Ectodermal cell (in vitro differentiated cells): ENCODE data around the gene SPEG.

Experiments used
- H3K27ac ChIP-seq: 2 replicates; pipeline ENCODE4 v1.7.0; 2013; ENCODE audit warnings: mild to moderate bottlenecking, low read depth, low read length; ENCODE audit not compliant: insufficient read depth, poor library complexity, severe bottlenecking
- H3K27me3 ChIP-seq: 2 replicates; pipeline ENCODE4 v1.7.0; 2013; ENCODE audit warnings: mild to moderate bottlenecking, low read length; ENCODE audit not compliant: insufficient read depth, control insufficient read depth, poor library complexity, severe bottlenecking
- H3K36me3 ChIP-seq: one replicate; pipeline ENCODE4 v1.7.0; 2013; ENCODE audit warnings: low read length; ENCODE audit not compliant: control insufficient read depth, insufficient read depth
- H3K4me1 ChIP-seq: one replicate; pipeline ENCODE4 v1.7.0; 2013; ENCODE audit warnings: low read length; ENCODE audit not compliant: control insufficient read depth, insufficient read depth
- H3K4me3 ChIP-seq: 2 replicates; pipeline ENCODE4 v1.7.0; 2013; ENCODE audit warnings: low read depth, low read length, control low read depth; ENCODE audit not compliant: insufficient read depth
- H3K9me3 ChIP-seq: 2 replicates; pipeline ENCODE4 v1.7.0; 2013; ENCODE audit warnings: mild to moderate bottlenecking, low read length, moderate library complexity; ENCODE audit not compliant: control insufficient read depth
- WGBS, 2 experiments: methylation state at CpG; one replicate each; pipeline ENCODE4 v1.1.7; 2013; ENCODE audit warnings: missing lambda C conversion rate in 2 of 2; 5-methylcytosine and 5-hydroxymethylcytosine counted together

SPEG gene

DNA sequence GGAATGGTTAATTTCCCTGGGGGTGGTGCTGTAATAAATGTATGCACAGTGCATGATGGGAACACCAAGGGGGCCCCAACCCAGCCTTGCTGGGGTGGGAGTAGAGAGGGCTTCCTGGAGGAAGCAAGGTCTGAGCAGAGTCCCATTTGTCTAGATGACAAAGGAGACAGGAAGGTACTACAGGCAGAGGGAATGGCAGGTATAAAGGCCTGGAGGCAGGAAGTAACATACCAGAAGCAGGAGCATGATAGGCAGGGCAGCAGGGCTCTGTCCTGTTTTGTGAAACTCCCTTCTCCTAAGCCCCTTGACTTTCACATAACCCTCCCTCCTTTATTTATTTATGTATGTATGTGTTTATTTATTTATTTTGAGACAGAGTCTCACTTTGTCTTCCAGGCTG is 68.0 kb downstream of the SPEG start:
- Histone ChIP-seq H3K27me3 (peaks cover 9% of the 10 kb centered on the region), H3K4me3 (no peak overlapping the region), H3K27ac (no peak overlapping the region), H3K9me3 (no peaks in the 10 kb centered on the region), H3K36me3 (no peaks in the 10 kb centered on the region), H3K4me1 (peaks cover 25% of the 10 kb centered on the region)

DNA sequence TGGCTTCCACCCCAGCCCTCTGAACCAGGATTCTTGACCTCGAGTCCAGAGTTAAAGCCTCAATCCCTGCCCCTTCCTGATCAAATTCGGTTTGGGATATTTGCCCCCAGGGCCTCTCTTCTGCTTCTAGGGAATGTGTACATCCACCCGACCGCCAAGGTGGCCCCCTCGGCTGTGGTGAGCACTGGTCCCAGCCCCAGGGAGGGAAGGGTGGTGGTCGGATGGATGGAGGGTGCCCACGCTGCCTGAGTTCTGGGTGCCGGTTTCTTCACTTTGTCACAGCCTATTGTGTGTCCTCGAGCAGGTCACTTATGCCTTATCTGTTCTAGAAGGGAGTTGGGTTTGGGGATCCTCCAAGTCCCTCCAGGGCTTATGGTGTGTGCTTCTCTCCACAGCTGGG is 70.9 kb downstream of the SPEG start:
- H3K9me3 ChIP-seq = no peaks in the 10 kb centered on the region
- no peak overlapping the region for H3K27ac ChIP-seq
- no peaks in the 10 kb centered on the region for H3K27me3 ChIP-seq
- H3K36me3 ChIP-seq = no peaks in the 10 kb centered on the region
- no peak overlapping the region for H3K4me3 ChIP-seq
- WGBS, 2 experiments = 90 to 93% methylated on average over 9 of the region's 9 CpGs
- peaks cover 38% of the 10 kb centered on the region for H3K4me1 ChIP-seq

DNA sequence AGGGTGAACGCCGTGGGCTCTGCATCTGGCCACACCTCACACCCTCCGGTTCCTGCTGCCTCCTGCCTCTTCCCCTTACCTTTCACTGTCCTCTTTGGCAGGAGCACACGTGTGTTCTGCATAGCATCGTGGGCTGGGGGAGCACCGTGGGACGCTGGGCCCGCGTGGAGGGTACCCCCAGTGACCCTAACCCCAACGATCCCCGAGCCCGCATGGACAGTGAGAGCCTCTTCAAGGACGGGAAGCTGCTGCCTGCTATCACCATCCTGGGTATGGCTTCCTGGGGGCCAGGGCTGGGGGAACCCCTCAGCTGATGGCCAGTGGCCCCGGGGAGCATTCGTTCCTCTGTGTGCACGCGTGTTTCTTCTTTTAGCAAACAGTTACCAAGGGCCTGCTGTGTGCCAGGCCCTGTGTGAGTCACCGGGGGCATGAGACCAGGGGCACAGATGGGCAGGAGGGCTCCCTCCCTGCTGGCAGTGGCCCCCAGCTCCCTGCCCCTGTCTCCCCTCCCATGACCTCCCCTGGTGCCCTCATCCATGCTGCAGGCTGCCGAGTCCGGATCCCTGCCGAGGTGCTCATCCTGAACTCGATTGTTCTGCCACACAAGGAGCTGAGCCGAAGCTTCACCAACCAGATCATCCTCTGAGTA is 71.6 kb downstream of the SPEG start:
- peaks cover 40% of the 10 kb centered on the region for H3K4me1 ChIP-seq

DNA sequence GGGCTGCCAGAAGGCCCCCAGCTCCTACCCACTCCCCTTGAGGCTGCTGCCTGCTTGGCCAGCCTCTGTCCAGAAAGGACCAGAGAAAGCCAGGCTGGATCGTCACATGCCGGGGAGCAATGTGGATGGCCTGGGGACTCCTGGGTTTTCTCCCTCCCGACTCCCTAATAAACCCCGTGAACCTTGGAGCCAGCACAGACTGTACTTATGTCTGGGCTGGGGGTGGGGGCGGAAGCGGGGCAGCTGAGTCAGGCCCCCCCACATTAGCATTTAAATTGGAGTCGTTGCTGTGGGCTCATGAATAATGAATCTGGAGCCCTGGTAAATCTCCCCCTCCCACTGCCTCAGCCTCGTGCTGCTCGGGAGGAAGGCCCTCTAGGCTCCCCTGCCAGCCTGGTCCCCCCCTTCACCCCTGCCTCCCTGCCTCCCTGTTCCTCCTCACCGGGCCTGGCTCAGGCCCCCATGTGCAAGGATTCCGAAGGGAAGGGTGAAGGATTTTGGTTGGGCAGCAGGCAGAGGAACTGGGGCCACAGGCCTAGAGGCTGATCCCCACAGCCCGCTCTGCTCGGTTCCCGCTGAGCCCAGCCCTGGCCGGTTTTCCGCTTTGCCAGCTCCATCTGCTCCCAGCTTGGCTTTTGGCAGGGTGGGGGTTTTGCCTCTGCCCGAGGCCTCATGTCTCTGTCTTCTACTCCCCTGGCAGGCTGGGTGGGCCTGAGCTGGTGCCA is 72.3 kb downstream of the SPEG start:
- no peak overlapping the region for H3K4me3 ChIP-seq
- H3K9me3 ChIP-seq = no peaks in the 10 kb centered on the region
- H3K27me3 ChIP-seq = no peaks in the 10 kb centered on the region
- WGBS, 2 experiments = 27 to 33% methylated on average over 15 to 17 of the region's 17 CpGs
- no peaks in the 10 kb centered on the region for H3K36me3 ChIP-seq
- peaks cover 40% of the 10 kb centered on the region for H3K4me1 ChIP-seq
- H3K27ac ChIP-seq = peak overlapping the region; percentile 67

More for the DNA sequence above, 71.6 kb downstream of the SPEG start:
- 76 to 79% methylated on average over 23 of the region's 23 CpGs for WGBS, 2 experiments
- Histone ChIP-seq H3K4me3 (no peak overlapping the region), H3K27ac (peak overlapping the region; percentile 67), H3K36me3 (no peaks in the 10 kb centered on the region), H3K9me3 (no peaks in the 10 kb centered on the region), H3K27me3 (no peaks in the 10 kb centered on the region)

DNA sequence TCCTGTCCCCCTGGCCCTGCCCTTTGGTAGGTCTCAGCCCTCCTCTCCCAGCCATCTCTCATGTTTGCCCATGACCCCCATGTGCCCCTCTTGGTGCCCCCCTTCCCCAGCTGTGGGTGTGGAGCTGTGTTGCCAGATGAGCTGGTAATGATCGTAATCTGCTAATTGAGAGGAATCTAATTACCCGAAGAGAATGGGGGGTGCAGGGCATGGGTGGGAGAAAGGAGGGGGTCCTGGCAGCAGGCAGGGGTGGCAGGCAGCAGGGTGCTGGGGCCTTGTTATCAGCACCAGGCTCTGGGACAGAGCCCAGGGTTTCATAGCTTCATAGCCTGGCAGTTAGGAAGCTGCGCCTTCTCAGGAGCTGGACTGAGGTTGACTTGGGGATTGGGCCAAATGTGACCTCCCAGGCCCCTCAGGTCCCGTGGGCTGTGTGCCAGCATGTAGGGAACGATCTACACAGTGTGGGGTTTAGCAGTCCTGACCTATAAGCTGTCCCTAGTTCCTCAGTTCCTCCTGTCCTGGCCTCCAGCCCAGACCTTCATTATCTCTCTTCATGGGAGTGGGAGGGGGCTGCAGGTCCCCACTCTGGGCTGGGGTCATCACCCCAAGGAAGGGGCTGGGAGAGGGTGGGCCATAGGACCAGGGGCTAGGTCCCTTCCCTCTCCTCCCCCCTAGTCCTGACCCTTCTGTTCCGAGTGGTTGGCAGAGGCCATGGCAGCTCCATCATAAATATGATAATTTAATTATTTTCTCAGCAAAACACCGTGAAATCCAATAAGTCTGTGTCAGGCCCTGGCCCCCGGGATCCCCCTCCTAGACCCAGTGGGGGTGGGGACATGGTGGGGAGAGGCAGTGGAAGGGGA is 73.2 kb downstream of the SPEG start:
- H3K27ac ChIP-seq = peak overlapping the region; percentile 67
- peaks cover 47% of the 10 kb centered on the region for H3K4me1 ChIP-seq
- H3K36me3 ChIP-seq = no peaks in the 10 kb centered on the region
- no peak overlapping the region for H3K4me3 ChIP-seq
- H3K9me3 ChIP-seq = no peaks in the 10 kb centered on the region
- H3K27me3 ChIP-seq = peaks cover 3% of the 10 kb centered on the region
- WGBS, 2 experiments = 83 to 88% methylated on average over 7 to 8 of the region's 8 CpGs

DNA sequence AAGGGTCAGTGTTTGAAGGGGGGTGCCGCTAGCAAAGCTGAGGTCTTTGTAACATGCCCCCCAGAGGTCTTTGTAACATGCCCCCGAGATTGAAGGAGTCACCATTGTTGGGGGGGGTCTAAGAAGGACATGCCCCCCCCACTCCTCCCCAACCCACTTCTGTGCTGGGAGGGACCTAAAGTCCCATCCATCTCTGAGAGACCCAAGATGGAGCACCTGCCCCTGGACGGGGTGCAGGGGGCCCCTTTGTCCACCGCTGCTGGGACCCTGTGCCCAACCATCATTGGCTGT is 73.7 kb downstream of the SPEG start:
- Histone ChIP-seq H3K27ac (no peak overlapping the region), H3K9me3 (no peaks in the 10 kb centered on the region), H3K4me1 (peaks cover 53% of the 10 kb centered on the region), H3K36me3 (no peaks in the 10 kb centered on the region), H3K27me3 (peaks cover 9% of the 10 kb centered on the region), H3K4me3 (no peak overlapping the region)
- 70 to 82% methylated on average over 3 to 4 of the region's 4 CpGs for WGBS, 2 experiments

DNA sequence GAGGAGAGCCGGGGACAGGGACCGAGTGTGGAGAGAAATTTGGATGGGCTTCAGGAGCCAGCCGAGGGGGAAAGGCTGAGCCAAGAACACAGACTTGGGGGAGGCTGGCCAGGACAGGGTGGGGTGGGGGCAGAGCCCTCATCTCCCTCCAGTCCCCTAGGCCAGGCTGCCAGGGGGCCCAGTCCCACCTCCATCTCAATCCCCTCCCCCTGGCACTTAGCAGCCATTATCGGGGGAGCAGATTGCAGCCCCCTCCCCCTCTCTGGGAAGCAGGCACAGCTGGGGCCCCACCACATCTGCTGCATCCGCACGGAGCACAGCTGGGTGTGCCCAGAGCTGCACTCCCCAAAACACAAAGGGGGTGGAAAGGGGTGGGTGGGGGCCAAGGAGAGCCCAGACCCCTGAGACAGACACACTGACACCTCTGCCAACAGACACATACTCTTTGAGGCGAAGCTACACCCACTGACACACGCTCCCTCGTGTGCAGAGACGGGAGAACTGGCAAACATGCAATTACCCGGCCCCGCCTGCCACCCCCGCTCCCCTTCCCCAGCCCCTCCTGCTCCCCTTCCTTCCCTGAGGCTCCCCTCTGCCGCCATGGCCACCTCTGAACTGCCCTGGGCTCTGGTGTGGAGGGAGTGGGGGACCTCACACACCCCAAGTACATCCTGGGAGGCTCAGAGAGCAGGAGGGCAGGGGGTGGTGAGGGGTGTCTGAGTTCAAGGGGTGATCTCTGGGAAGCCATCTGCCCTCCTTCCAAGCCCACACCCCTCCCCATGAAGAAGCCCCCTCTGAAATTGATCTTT is 74.5 kb downstream of the SPEG start:
- 19 to 20% methylated on average over 13 to 14 of the region's 14 CpGs for WGBS, 2 experiments
- H3K4me3 ChIP-seq = no peak overlapping the region
- peaks cover 61% of the 10 kb centered on the region for H3K4me1 ChIP-seq
- H3K27ac ChIP-seq = no peak overlapping the region
- no peaks in the 10 kb centered on the region for H3K9me3 ChIP-seq
- peaks cover 17% of the 10 kb centered on the region for H3K27me3 ChIP-seq
- no peaks in the 10 kb centered on the region for H3K36me3 ChIP-seq

DNA sequence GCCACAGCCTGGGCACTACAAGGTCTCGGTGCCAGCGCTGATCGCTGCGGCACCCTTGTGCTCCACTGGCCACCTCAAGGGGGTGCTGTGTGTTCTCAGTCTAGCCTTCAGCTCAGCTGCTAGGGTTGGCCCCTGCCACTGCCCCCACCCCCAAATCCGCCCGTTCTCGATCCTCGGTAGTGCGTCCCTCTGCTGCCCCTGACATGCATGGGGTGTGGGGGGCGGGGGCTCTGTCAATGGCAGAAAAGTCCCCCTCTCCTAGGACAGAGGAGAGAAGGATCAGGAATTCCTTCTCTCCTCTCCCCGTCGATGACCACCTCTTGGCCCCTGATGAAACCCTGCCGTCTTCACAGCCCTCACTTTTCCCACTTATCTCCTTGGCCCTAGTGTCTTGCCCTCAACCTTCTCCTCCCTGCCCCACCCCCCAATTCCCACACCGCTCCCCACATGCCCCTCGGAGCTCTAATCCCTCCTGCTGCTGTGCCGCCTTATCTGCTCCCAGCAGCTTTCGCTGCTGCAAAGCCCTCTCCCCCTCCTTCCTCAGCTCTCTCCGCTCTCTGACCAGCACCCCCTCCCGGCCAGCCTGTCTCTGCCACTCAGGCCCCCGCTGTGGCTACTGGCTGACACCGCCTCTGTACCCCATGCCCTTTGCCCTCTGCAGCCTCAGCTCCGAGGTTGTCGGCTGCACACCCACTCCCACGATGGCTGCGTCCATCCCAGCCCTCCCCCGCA is 75.3 kb downstream of the SPEG start:
- Histone ChIP-seq H3K9me3 (no peaks in the 10 kb centered on the region), H3K27me3 (peaks cover 25% of the 10 kb centered on the region), H3K4me1 (peaks cover 64% of the 10 kb centered on the region), H3K36me3 (no peaks in the 10 kb centered on the region), H3K27ac (peak overlapping the region; percentile 50), H3K4me3 (peak overlapping the region; percentile 22)
- WGBS, 2 experiments = 2% methylated on average over 26 of the region's 26 CpGs

DNA sequence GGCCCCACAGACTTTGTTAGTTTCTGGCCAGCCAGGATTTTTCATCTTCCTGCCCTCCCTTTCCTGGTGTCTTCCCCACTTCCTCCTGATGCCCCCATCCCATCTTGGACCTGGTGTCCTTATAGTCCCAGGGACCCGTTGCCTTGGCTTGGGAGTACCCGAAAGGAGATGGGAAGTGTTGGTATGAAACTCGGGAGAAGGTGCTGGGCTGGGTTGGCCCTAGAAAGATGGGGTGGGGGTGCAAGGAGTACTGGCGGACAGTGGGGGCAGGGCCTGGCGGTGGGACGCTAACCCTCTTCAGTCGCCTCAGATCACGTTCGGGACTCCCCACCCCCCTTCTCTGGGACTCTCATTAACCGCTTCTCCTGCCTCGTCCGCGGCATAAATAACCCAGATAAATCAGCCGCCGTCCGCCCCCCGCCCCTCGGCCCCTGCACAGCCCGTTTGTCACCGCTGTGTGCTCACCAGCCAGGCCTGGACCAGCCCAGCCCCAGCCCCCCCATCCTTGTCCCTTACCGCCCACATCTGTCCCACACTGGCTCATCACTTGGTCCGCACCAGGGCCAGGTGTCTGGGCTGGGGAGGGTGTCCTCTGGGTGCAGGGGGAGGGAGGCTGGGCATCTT is 76.0 kb downstream of the SPEG start:
- Histone ChIP-seq H3K27me3 (peaks cover 27% of the 10 kb centered on the region), H3K4me3 (peak overlapping the region; percentile 22), H3K36me3 (no peaks in the 10 kb centered on the region), H3K9me3 (no peaks in the 10 kb centered on the region), H3K27ac (peak overlapping the region; percentile 50), H3K4me1 (peaks cover 65% of the 10 kb centered on the region)
- 60 to 62% methylated on average over 22 of the region's 22 CpGs for WGBS, 2 experiments
